Neuronal stem cell (in vitro differentiated cells): ENCODE data around the gene LPAR6.

Experiments
- DNase-seq: peaks from one replicate; pipeline ENCODE4 v3.0.0-alpha.2; 2013; ENCODE audit warnings: low spot score
- H2AFZ ChIP-seq: one replicate; pipeline ENCODE4 v1.6.1; 2013; ENCODE audit warnings: mild to moderate bottlenecking, low read length, inconsistent platforms
- H2AK5ac ChIP-seq: 2 replicates; pipeline ENCODE4 v1.6.1; 2013; ENCODE audit warnings: low read depth, mild to moderate bottlenecking, inconsistent platforms, low read length, moderate library complexity, mixed read lengths
- H2BK120ac ChIP-seq: 2 replicates; pipeline ENCODE4 v1.6.1; 2013; ENCODE audit warnings: low read depth, mild to moderate bottlenecking, inconsistent platforms, low read length, moderate library complexity, mixed read lengths
- H2BK12ac ChIP-seq: one replicate; pipeline ENCODE4 v1.6.1; 2013; ENCODE audit warnings: low read length, inconsistent platforms
- H2BK15ac ChIP-seq: 2 replicates; pipeline ENCODE4 v1.6.1; 2013; ENCODE audit warnings: mild to moderate bottlenecking, low read length, inconsistent platforms, mixed read lengths
- H2BK5ac ChIP-seq: one replicate; pipeline ENCODE4 v1.6.1; 2013; ENCODE audit warnings: inconsistent platforms, mild to moderate bottlenecking, low read length, moderate library complexity
- H3K14ac ChIP-seq: one replicate; pipeline ENCODE4 v1.6.1; 2013; ENCODE audit warnings: low read length, inconsistent platforms
- H3K18ac ChIP-seq: 2 replicates; pipeline ENCODE4 v1.6.1; 2013; ENCODE audit warnings: low read length, inconsistent platforms
- H3K23ac ChIP-seq: 2 replicates; pipeline ENCODE4 v1.6.1; 2013; ENCODE audit warnings: low read depth, mild to moderate bottlenecking, mixed read lengths, low read length, inconsistent platforms; ENCODE audit not compliant: poor library complexity
- H3K27ac ChIP-seq: replicated peaks from 3 replicates; pipeline ENCODE4 v1.5.1; 2013; ENCODE audit warnings: low read length, inconsistent platforms
- H3K27me3 ChIP-seq, 3 experiments: 2 replicates each; pipeline ENCODE4 v1.6.1; 2013; ENCODE audit warnings: low read length in 3 of 3, mild to moderate bottlenecking in 2 of 3, inconsistent platforms in 1 of 3, low read depth in 1 of 3, mixed read lengths in 1 of 3, moderate library complexity in 1 of 3; ENCODE audit not compliant: control insufficient read depth in 3 of 3, insufficient read depth in 3 of 3
- H3K36me3 ChIP-seq, 2 donors: replicated peaks in 1 of 2; 2 replicates each; pipeline ENCODE4 v1.6.1; 2013; ENCODE audit warnings: low read length in 2 of 2; ENCODE audit not compliant: control insufficient read depth in 2 of 2, insufficient read depth in 2 of 2
- H3K4ac ChIP-seq: 2 replicates; pipeline ENCODE4 v1.6.1; 2013; ENCODE audit warnings: inconsistent platforms, mild to moderate bottlenecking, low read length, moderate library complexity
- H3K4me1 ChIP-seq, 2 donors: 1 replicate in 1 of 2; 2 replicates in 1 of 2; pipeline ENCODE4 v1.6.1; 2013; ENCODE audit warnings: low read length in 2 of 2, low read depth in 1 of 2; ENCODE audit not compliant: control insufficient read depth in 2 of 2, insufficient read depth in 1 of 2
- H3K4me2 ChIP-seq: one replicate; pipeline ENCODE4 v1.6.1; 2013; ENCODE audit warnings: mild to moderate bottlenecking, low read length, inconsistent platforms; ENCODE audit not compliant: insufficient read depth, poor library complexity, severe bottlenecking
- H3K4me3 ChIP-seq, 2 donors: 2 replicates each; pipeline ENCODE4 v1.5.1; 2013; ENCODE audit warnings: low read length in 2 of 2, mild to moderate bottlenecking in 2 of 2, inconsistent platforms in 1 of 2, moderate library complexity in 1 of 2
- H3K79me1 ChIP-seq: one replicate; pipeline ENCODE4 v1.6.1; 2013; ENCODE audit warnings: low read depth, mild to moderate bottlenecking, inconsistent platforms, low read length, moderate library complexity
- H3K9ac ChIP-seq: one replicate; pipeline ENCODE4 v1.6.1; 2013; ENCODE audit warnings: mild to moderate bottlenecking, low read depth, low read length, inconsistent platforms; ENCODE audit not compliant: poor library complexity
- H3K9me3 ChIP-seq, 2 donors: replicated peaks in 1 of 2; 2 replicates each; pipeline versions ENCODE3 to v1.6.1; 2013; ENCODE audit warnings: low read length in 2 of 2, mild to moderate bottlenecking in 2 of 2, inconsistent platforms in 1 of 2, low read depth in 1 of 2, mixed read lengths in 1 of 2, moderate library complexity in 1 of 2; ENCODE audit not compliant: control insufficient read depth in 2 of 2, insufficient read depth in 1 of 2
- H4K8ac ChIP-seq: one replicate; pipeline ENCODE4 v1.6.1; 2013; ENCODE audit warnings: low read depth, mild to moderate bottlenecking, inconsistent platforms, low read length, moderate library complexity
- H4K91ac ChIP-seq: one replicate; pipeline ENCODE4 v1.6.1; 2013; ENCODE audit warnings: low read length, low read depth, mild to moderate bottlenecking, inconsistent platforms; ENCODE audit not compliant: poor library complexity
- WGBS, 2 donors: extraction: QIAGEN DNeasy Blood & Tissue Kit; methylation state at CpG; one replicate each; pipeline ENCODE4 v1.1.7; 2013; ENCODE audit warnings: missing lambda C conversion rate in 2 of 2, mixed read lengths in 1 of 2; ENCODE audit not compliant: insufficient read length in 2 of 2, insufficient replicate concordance in 1 of 2; ENCODE audit errors: extremely low coverage in 2 of 2; 5-methylcytosine and 5-hydroxymethylcytosine counted together

The LPAR6 gene

DNA sequence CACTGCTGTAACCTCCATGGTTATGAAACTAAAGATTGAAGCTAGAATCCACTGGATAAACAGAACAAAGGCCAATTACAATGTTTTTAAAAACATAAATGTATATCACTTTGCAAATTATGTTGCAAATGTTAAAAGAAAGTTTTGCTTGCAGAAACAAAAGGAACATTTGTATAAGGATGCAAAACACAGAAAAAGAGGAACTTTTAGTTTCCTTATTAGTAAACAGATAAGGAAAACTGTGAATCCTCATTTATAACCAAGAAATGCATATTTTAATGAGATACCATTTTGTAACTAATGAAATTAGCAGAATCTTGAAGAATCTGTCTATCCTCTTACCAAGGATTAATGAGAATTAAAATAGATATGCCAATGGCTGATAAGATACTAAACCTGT lies 32.3 kb downstream of the LPAR6 start:
- Histone ChIP-seq H4K8ac (no peak overlapping the region), H3K36me3 (peaks cover 0 to 67% of the 10 kb centered on the region in 2 donors)
- DNase-seq: no peak

DNA sequence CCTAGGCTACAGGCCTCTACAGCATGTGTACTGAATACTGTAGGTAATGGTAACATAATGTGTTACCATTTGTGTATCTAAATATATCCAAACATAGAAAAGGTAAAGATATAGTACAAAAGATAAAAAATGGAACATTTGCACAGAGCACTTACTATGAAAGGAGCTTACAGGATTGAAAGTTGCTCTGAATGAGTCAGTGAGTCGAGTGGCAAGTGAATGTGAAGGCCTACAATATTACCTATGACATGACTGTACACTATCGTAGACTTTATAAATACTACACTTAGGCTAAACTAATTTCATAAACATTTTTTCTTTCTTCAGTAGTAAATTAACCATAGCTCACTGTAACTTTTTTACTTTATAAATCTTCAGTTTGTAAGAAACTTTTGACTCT lies 35.1 kb downstream of the LPAR6 start:
- no peaks in the 10 kb centered on the region for H3K27me3 ChIP-seq
- no peak for DNase-seq
- H2AFZ ChIP-seq: no peak overlapping the region
- H3K27ac ChIP-seq: no peak overlapping the region
- H3K9me3 ChIP-seq: peaks cover 0 to 6% of the 10 kb centered on the region in 2 donors
- H3K36me3 ChIP-seq: peaks cover 0 to 81% of the 10 kb centered on the region in 2 donors
- H2BK120ac ChIP-seq: no peak overlapping the region
- H2AK5ac ChIP-seq: no peak overlapping the region
- no peaks in the 10 kb centered on the region for H3K79me1 ChIP-seq
- no peak overlapping the region for H3K23ac ChIP-seq
- H2BK12ac ChIP-seq: no peak overlapping the region
- H4K91ac ChIP-seq: no peak overlapping the region
- H3K9ac ChIP-seq: no peak overlapping the region
- no peak overlapping the region for H3K4me2 ChIP-seq
- no peak overlapping the region for H3K4me3 ChIP-seq
- no peak overlapping the region for H3K18ac ChIP-seq
- no peak overlapping the region for H3K14ac ChIP-seq
- H3K4me1 ChIP-seq: no peaks in the 10 kb centered on the region
- H2BK5ac ChIP-seq: no peak overlapping the region
- no peak overlapping the region for H3K4ac ChIP-seq
- WGBS, 2 donors: no CpG with 5 or more reads among the region's 2 CpGs
- H2BK15ac ChIP-seq: no peak overlapping the region
- H4K8ac ChIP-seq: no peak overlapping the region

More for the DNA sequence above, 32.3 kb downstream of the LPAR6 start:
- Histone ChIP-seq H2AFZ (no peak overlapping the region), H2BK5ac (no peak overlapping the region), H3K4ac (no peak overlapping the region), H3K9ac (no peak overlapping the region), H3K4me1 (no peaks in the 10 kb centered on the region), H3K9me3 (no peaks in the 10 kb centered on the region), H2BK120ac (no peak overlapping the region), H3K4me3 (no peak overlapping the region), H4K91ac (no peak overlapping the region), H3K4me2 (no peak overlapping the region), H2AK5ac (no peak overlapping the region), H2BK12ac (no peak overlapping the region), H3K79me1 (no peaks in the 10 kb centered on the region), H2BK15ac (no peak overlapping the region), H3K18ac (no peak overlapping the region), H3K27me3 (no peaks in the 10 kb centered on the region), H3K27ac (no peak overlapping the region), H3K14ac (no peak overlapping the region), H3K23ac (no peak overlapping the region)

DNA sequence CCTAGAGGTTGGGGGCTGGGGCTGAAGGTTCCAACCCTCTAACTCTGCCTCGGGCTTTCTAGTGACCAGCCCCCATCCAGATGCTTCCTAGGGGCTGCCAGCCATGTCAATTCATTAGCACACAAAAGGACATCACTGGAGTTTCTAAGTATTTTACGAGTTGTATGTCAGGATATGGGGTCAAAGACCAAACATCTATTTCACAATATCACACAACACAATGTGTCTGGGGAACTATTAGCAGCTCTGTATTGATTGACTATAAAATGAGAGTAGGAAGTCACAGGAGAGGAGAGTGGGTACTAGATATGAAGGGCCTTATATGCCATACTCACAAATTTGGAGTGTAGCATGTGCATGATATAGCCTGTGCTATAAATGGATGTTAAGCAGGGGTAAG lies 42.1 kb downstream of the LPAR6 start:
- Histone ChIP-seq H3K4me1 (no peaks in the 10 kb centered on the region), H3K4ac (no peak overlapping the region)
- DNase-seq: no peak

DNA sequence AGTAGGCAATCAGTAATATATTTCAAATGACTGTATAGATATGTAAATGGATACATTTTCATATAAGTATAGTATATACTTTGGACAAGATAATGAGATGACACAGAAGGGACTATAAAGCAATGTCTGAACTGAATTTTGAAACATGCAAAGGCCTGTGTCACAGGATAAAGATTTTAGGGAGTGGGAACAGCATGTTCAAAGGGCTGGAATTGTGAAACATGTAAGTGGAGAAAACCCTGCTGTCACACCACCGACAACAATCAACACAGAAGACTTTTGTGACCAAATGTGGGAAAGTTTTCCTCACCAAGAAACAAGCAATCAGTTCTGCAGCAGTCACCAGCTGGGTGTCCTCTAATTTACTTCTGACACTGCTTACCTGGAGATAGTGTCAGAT lies 42.9 kb downstream of the LPAR6 start:
- no peak overlapping the region for H2BK12ac ChIP-seq
- no peak overlapping the region for H2AK5ac ChIP-seq
- DNase-seq: no peak
- H3K4me1 ChIP-seq: no peaks in the 10 kb centered on the region
- H2BK5ac ChIP-seq: no peak overlapping the region
- H3K79me1 ChIP-seq: no peaks in the 10 kb centered on the region
- H2AFZ ChIP-seq: no peak overlapping the region
- no peak overlapping the region for H3K4me2 ChIP-seq
- H3K36me3 ChIP-seq: peaks cover 2 to 63% of the 10 kb centered on the region in 2 donors
- no peak overlapping the region for H3K23ac ChIP-seq
- no peak overlapping the region for H3K27ac ChIP-seq
- no CpG with 5 or more reads among the region's 1 CpG for WGBS, 2 donors
- H3K9ac ChIP-seq: no peak overlapping the region
- H3K18ac ChIP-seq: no peak overlapping the region
- no peak overlapping the region for H2BK15ac ChIP-seq
- H3K4me3 ChIP-seq: no peak overlapping the region
- H4K91ac ChIP-seq: no peak overlapping the region
- no peak overlapping the region for H3K4ac ChIP-seq
- no peak overlapping the region for H3K14ac ChIP-seq
- no peak overlapping the region for H2BK120ac ChIP-seq
- H4K8ac ChIP-seq: no peak overlapping the region
- H3K9me3 ChIP-seq: peaks cover 0 to 6% of the 10 kb centered on the region in 2 donors
- no peaks in the 10 kb centered on the region for H3K27me3 ChIP-seq

More for the DNA sequence above, 42.1 kb downstream of the LPAR6 start:
- no peak overlapping the region for H2BK5ac ChIP-seq
- no peak overlapping the region for H3K9ac ChIP-seq
- H4K91ac ChIP-seq: no peak overlapping the region
- no peaks in the 10 kb centered on the region for H3K79me1 ChIP-seq
- H3K23ac ChIP-seq: no peak overlapping the region
- H3K9me3 ChIP-seq: peaks cover 0 to 6% of the 10 kb centered on the region in 2 donors
- no peak overlapping the region for H3K27ac ChIP-seq
- H3K4me3 ChIP-seq: no peak overlapping the region
- no peak overlapping the region for H2BK15ac ChIP-seq
- no peak overlapping the region for H3K4me2 ChIP-seq
- no peak overlapping the region for H2AFZ ChIP-seq
- H3K14ac ChIP-seq: no peak overlapping the region
- peaks cover 2 to 64% of the 10 kb centered on the region in 2 donors for H3K36me3 ChIP-seq
- no peak overlapping the region for H4K8ac ChIP-seq
- no peak overlapping the region for H2BK120ac ChIP-seq
- H2BK12ac ChIP-seq: no peak overlapping the region
- no peak overlapping the region for H2AK5ac ChIP-seq
- H3K18ac ChIP-seq: no peak overlapping the region
- H3K27me3 ChIP-seq: no peaks in the 10 kb centered on the region
- WGBS, 2 donors: no CpG with 5 or more reads among the region's 2 CpGs
